K562 (cell line): ENCODE measurements around the gene AP3S1. TPM values are rescaled to one million over a fixed set of nuclear protein-coding genes. Genes with fewer than 3 reads are reported as not detected.

Source experiments
- ATAC-seq: fragments of 200-7000 bp; cut with Tn5 transposase; 3 replicates; pipeline ENCODE4 v1.9.1; 2020; ENCODE audit warnings: moderate library complexity
- BruUV-seq: library from RNA; stranded (reverse); fragments of 400-500 nt; replicated peaks from 2 replicates; lab custom pipeline; 2021; lab: Mats Ljungman, UMichigan
- CTCF ChIA-PET: fragments of 300-600 bp; formaldehyde crosslinking; extraction: SDS; loops from one replicate; lab custom pipeline; 2021; ENCODE audit warnings: low intra/inter-chr PET ratio; lab: Yijun Ruan, JAX
- POLR2A ChIA-PET: fragments of 300-600, 350-650 bp; sonication (Branson Sonifier 250); formaldehyde crosslinking; extraction: SDS; loops from one replicate; lab custom pipeline; 2021; ENCODE audit warnings: antibody characterized with exemption, inconsistent platforms; lab: Yijun Ruan, JAX
- DNase-seq, 4 experiments: peaks; one replicate each; pipeline versions ENCODE4 v3.0.0 to v3.0.0-alpha.2; 2011 to 2018; ENCODE audit warnings: low spot score in 3 of 4, mixed read lengths in 3 of 4; ENCODE audit errors: extremely low read depth in 1 of 4
- FAIRE-seq: peaks from 2 replicates; lab custom pipeline; 2011; peaks lifted over from hg19 to GRCh38; lab: Jason Lieb, UNC
- H2AFZ ChIP-seq: 2 replicates; pipeline ENCODE4 v1.6.0; 2011; ENCODE audit warnings: low read depth, low read length, control low read depth, inconsistent platforms
- H3K27ac ChIP-seq: fragments of 200-600 bp; 3 replicates; pipeline ENCODE4 v1.8.0; 2011; ENCODE audit warnings: low read depth, mild to moderate bottlenecking, control low read depth, inconsistent platforms, low read length, moderate library complexity, mixed read lengths; ENCODE audit errors: extremely low read depth
- H3K27me3 ChIP-seq, 2 experiments: fragments of 300-600 bp in 1 of 2; 2 replicates in 1 of 2; 3 replicates in 1 of 2; pipeline versions ENCODE4 v1.6.0 to v1.8.0; 2011; ENCODE audit warnings: inconsistent platforms in 2 of 2, low read length in 2 of 2, mild to moderate bottlenecking in 1 of 2, mixed read lengths in 1 of 2, moderate library complexity in 1 of 2; ENCODE audit not compliant: control insufficient read depth in 2 of 2, insufficient read depth in 2 of 2
- H3K36me3 ChIP-seq: fragments of 300-600 bp; 3 replicates; pipeline ENCODE4 v1.8.0; 2011; ENCODE audit warnings: mild to moderate bottlenecking, low read length, inconsistent platforms; ENCODE audit not compliant: control insufficient read depth, insufficient read depth
- H3K4me1 ChIP-seq, 2 experiments: fragments of 200-600 bp in 1 of 2; replicated peaks in 1 of 2; 2 replicates in 1 of 2; 3 replicates in 1 of 2; pipeline versions ENCODE4 v1.5.1 to v1.8.0; 2011; ENCODE audit warnings: inconsistent platforms in 2 of 2, low read length in 2 of 2, mild to moderate bottlenecking in 1 of 2, mixed read lengths in 1 of 2, moderate library complexity in 1 of 2; ENCODE audit not compliant: control insufficient read depth in 2 of 2, insufficient read depth in 2 of 2
- H3K4me2 ChIP-seq: 2 replicates; pipeline ENCODE4 v1.6.1; 2011; ENCODE audit warnings: low read length, control low read depth, inconsistent platforms, mixed read lengths; ENCODE audit not compliant: insufficient read depth
- H3K4me3 ChIP-seq: fragments of 200-600 bp; sonication (generic), shearing (Covaris generic); 2 replicates; pipeline ENCODE4 v1.5.1; 2016; ENCODE audit warnings: control low read depth, inconsistent platforms
- H3K79me2 ChIP-seq: fragments of 200-600 bp; 3 replicates; pipeline ENCODE4 v1.8.0; 2011; ENCODE audit warnings: low read length, inconsistent platforms; ENCODE audit not compliant: control insufficient read depth, insufficient read depth
- H3K9ac ChIP-seq, 2 experiments: 2 replicates each; pipeline versions ENCODE4 v1.6.0 to v1.6.1; 2011; ENCODE audit warnings: low read depth in 2 of 2, low read length in 2 of 2, control low read depth in 1 of 2, inconsistent platforms in 1 of 2, mild to moderate bottlenecking in 1 of 2, mixed read lengths in 1 of 2; ENCODE audit not compliant: insufficient read depth in 1 of 2
- H3K9me1 ChIP-seq: one replicate; pipeline ENCODE4 v1.6.0; 2011; ENCODE audit warnings: inconsistent platforms, mild to moderate bottlenecking, low read length, moderate library complexity; ENCODE audit not compliant: control insufficient read depth, insufficient read depth
- H3K9me3 ChIP-seq: replicated peaks from 2 replicates; pipeline ENCODE4 v1.5.1; 2011; ENCODE audit warnings: low read depth, low read length, inconsistent platforms; ENCODE audit not compliant: control insufficient read depth, insufficient read depth
- H4K20me1 ChIP-seq: replicated peaks from 2 replicates; pipeline ENCODE4 v1.6.1; 2011; ENCODE audit warnings: low read length, inconsistent platforms, mixed read lengths; ENCODE audit not compliant: control insufficient read depth, insufficient read depth
- ETS2 ChIP-seq: IDR thresholded peaks from 2 replicates; pipeline ENCODE4 v1.6.1; 2016; ENCODE audit warnings: borderline replicate concordance, missing genetic modification characterization, mild to moderate bottlenecking, moderate library complexity, missing compliant biosample characterization; ENCODE audit not compliant: poor library complexity, severe bottlenecking
- HNRNPL ChIP-seq: fragments of 200-400 bp; formaldehyde crosslinking; IDR thresholded peaks from 2 replicates; pipeline ENCODE4 v1.6.1; 2017; ENCODE audit warnings: low read depth, mild to moderate bottlenecking, low read length
- MYNN ChIP-seq, 2 experiments: sonication (generic); formaldehyde crosslinking in 1 of 2; IDR thresholded peaks; 2 replicates each; pipeline versions ENCODE4 v1.5.0 to v1.6.1; 2016 to 2020; ENCODE audit warnings: antibody characterized with exemption in 1 of 2, missing genetic modification reagents in 1 of 2
- NEUROD1 ChIP-seq: fragments of 150-350 bp; IDR thresholded peaks from 2 replicates; pipeline ENCODE4 v1.6.1; 2014; ENCODE audit warnings: borderline replicate concordance, low read length, low read depth; ENCODE audit not compliant: partially characterized antibody
- RHOXF2B ChIP-seq: fragments of 250-450 bp; sonication (Bioruptor Pico); conservative IDR thresholded peaks from 2 replicates; pipeline ENCODE4 v1.5.1; 2021
- SMARCA4 ChIP-seq: fragments of 450-650 bp; IDR thresholded peaks from 2 replicates; pipeline ENCODE4 v1.6.1; 2016
- TFAP4 ChIP-seq: sonication (generic); formaldehyde crosslinking; IDR thresholded peaks from 2 replicates; pipeline ENCODE4 v1.8.0; 2022; ENCODE audit warnings: missing genetic modification reagents, mild to moderate bottlenecking, moderate library complexity, borderline replicate concordance
- ZNF124 ChIP-seq: sonication (generic); formaldehyde crosslinking; IDR thresholded peaks from 2 replicates; pipeline ENCODE4 v1.8.1; 2022; ENCODE audit warnings: missing genetic modification reagents
- ZNF174 ChIP-seq: fragments of 250-450 bp; sonication (Bioruptor Pico); IDR thresholded peaks from 2 replicates; pipeline ENCODE4 v1.4.0; 2020; ENCODE audit warnings: mild to moderate bottlenecking
- ZNF589 ChIP-seq: fragments of 200-800 bp; sonication (Bioruptor generic); IDR thresholded peaks from 2 replicates; pipeline ENCODE4 v1.6.1; 2016; ENCODE audit warnings: low read depth, missing genetic modification characterization, missing compliant biosample characterization
- WGBS: fragments of 100-300 bp; shearing (Covaris generic); methylation state at CpG from one replicate; pipeline ENCODE4 v1.1.6; 2016; ENCODE audit warnings: low coverage, mixed read lengths; ENCODE audit not compliant: insufficient coverage; ENCODE audit errors: missing lambda C conversion rate; 5-methylcytosine and 5-hydroxymethylcytosine counted together
- in situ Hi-C: fragments of 300-500 bp; cut with MboI; formaldehyde crosslinking; loops from 4 replicates; pipeline ENCODE4 v1.15.0; 2018; ENCODE audit warnings: inconsistent platforms, mixed read lengths
- intact Hi-C: fragments of 100-400 bp; cut with micrococcal nuclease; formaldehyde crosslinking; loops from 2 replicates; pipeline ENCODE4 v1.14.2; 2022
- polyA plus RNA-seq, 8 experiments: library from polyadenylated mRNA; depleted of rRNA in 4 of 8; stranded (reverse) in 5 of 8; unstranded in 3 of 8; fragments of >200 nt; fragmentation: Nextera tagmentation in 2 of 8; fragmentation: Illumina TruSeq in 1 of 8; extraction: Ambion mirVana in 2 of 8; extraction: Trizol in 1 of 8; gene quantifications; 2 replicates each; pipeline versions ENCODE4 v1.2.1 to v1.2.3, GENCODE V29; 2011 to 2014; ENCODE audit warnings: inconsistent platforms in 1 of 8, missing spikeins in 1 of 8
- total RNA-seq, 7 experiments: library from RNA; depleted of rRNA in 6 of 7; stranded (reverse); fragments of >200 nt in 6 of 7; fragmentation: Illumina TruSeq in 2 of 7; extraction: Trizol in 2 of 7; gene quantifications; 2 replicates each; pipeline versions ENCODE4 v1.2.1 to v1.2.3, GENCODE V29; 2011 to 2021; ENCODE audit warnings: low replicate concordance in 1 of 7

The AP3S1 gene
- total and polyA plus RNA-seq, 9 of the 15 experiments (the other 6 are each of a cell fraction or from before 2014, with no cell fraction given), result 46.1 to 106 (median 67.3) TPM

DNA sequence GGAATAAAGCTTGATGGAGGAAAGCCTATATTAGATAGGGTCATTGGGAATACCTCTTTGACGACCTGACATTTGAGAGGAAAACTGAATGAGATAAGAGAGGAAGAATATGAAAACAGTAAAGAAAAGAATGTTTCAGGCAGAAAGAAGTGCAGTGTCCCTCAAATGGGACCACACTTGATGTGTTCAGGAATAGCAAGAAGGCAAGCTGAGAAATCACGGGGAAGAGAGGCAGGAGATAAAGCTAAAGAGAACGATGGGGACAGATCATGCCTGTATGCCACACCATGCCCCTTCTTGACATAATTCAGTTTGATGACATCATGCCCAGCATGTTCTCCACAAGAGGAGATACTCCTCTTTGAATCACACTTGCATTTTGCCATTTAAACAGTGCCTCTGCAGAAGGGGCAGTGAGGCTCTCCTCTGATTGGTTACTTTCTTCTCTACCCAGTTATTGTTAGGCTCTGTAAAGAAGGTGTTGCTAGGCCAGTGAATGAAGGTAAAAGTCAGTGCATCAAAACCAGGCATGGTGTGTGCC is 7.6 kb downstream of the AP3S1 start:
- Histone ChIP-seq H3K9ac (no peak overlapping the region), H3K36me3 (no peaks in the 10 kb centered on the region), H3K27me3 (no peaks in the 10 kb centered on the region), H4K20me1 (no peaks in the 10 kb centered on the region), H2AFZ (no peak overlapping the region), H3K4me2 (no peak overlapping the region), H3K4me3 (no peak overlapping the region), H3K27ac (no peak overlapping the region), H3K9me3 (0 out of 2 replicates have a peak, but pooled peaks cover 2% of the 10 kb centered on the region), H3K79me2 (peaks cover 74% of the 10 kb centered on the region), H3K4me1 (peaks cover 0 to 2% of the 10 kb centered on the region in 2 experiments; a peak in 1 of 5 replicates), H3K9me1 (no peaks in the 10 kb centered on the region)
- ChIA-PET POLR2A (no interaction called here), CTCF (no interaction called here)
- no peak for FAIRE-seq
- intact Hi-C loops, result loop anchor here (10.0 kb wide), 1 partner anchor 545 kb away; no protein-coding TSS in a partner anchor
- BruUV-seq, result no TSS peak
- no peak; the same call in 1 of the 3 replicates for ATAC-seq
- TF ChIP-seq TFAP4 (CRISPR knock-in tag) (no peak), MYNN (IDR thresholded peaks at IDR 0.05) (no peak), MYNN (CRISPR knock-in tag; IDR thresholded peaks at IDR 0.05) (no peak), ZNF589 (CRISPR knock-in tag) (no peak), NEUROD1 (no peak), SMARCA4 (no peak), RHOXF2B (CRISPR knock-in tag) (no peak), ZNF174 (CRISPR knock-in tag) (no peak), ETS2 (no peak), HNRNPL (no peak), ZNF124 (CRISPR knock-in tag) (no peak)
- in situ Hi-C loops, result no loop called here
- no peak for DNase-seq
- 56% methylated on average over 3 of the region's 3 CpGs for WGBS
